SJSA1 (cell line): ENCODE measurements around the gene PGAP2. TPM values are rescaled to one million over a fixed set of nuclear protein-coding genes. Genes with fewer than 3 reads are reported as not detected.
A peak's percentile ranks its signal among the peaks of the same experiment; 100 is the strongest.
"Not testable (repeated sequence)": the region's sequence is repeated elsewhere in the genome, so short reads cannot be mapped to it uniquely, and the experiment has no call there.

Experiments used
- DNase-seq, 2 experiments: peaks; one replicate each; pipeline ENCODE4 v3.0.0-alpha.2; 2015 to 2020; ENCODE audit warnings: low spot score in 2 of 2, low read depth in 1 of 2
- H3K27ac ChIP-seq: fragments of 250-450 bp; sonication (Bioruptor Pico); 2 replicates; pipeline ENCODE4 v1.5.1; 2020; ENCODE audit warnings: mild to moderate bottlenecking, moderate library complexity
- H3K27me3 ChIP-seq: fragments of 250-450 bp; sonication (Bioruptor Pico); replicated peaks from 2 replicates; pipeline ENCODE4 v1.5.1; 2020; ENCODE audit warnings: mild to moderate bottlenecking, moderate library complexity
- H3K36me3 ChIP-seq: fragments of 250-450 bp; sonication (Bioruptor Pico); 2 replicates; pipeline ENCODE4 v1.5.1; 2020; ENCODE audit warnings: mild to moderate bottlenecking
- H3K4me1 ChIP-seq: fragments of 250-450 bp; sonication (Bioruptor Pico); replicated peaks from 2 replicates; pipeline ENCODE4 v1.6.1; 2021; ENCODE audit warnings: mild to moderate bottlenecking
- H3K4me3 ChIP-seq: fragments of 250-450 bp; sonication (Bioruptor Pico); 2 replicates; pipeline ENCODE4 v1.5.1; 2020; ENCODE audit warnings: mild to moderate bottlenecking
- H3K9me3 ChIP-seq: fragments of 250-450 bp; sonication (Bioruptor Pico); replicated peaks from 2 replicates; pipeline ENCODE4 v1.5.1; 2020; ENCODE audit warnings: mild to moderate bottlenecking
- total RNA-seq: library from RNA; depleted of rRNA; stranded (reverse); fragments of >200 nt; shearing (Covaris generic); gene quantifications from 2 replicates; pipeline ENCODE4 v1.2.3, GENCODE V29; 2014; rRNA removed

PGAP2 gene
- total RNA-seq, 1 experiment from 2014 or later, result 6.7 TPM

- not testable (repeated sequence) for H3K9me3 ChIP-seq, H3K27me3 ChIP-seq, H3K36me3 ChIP-seq, H3K4me3 ChIP-seq
- Histone ChIP-seq H3K27ac (peak overlapping the region; percentile 50), H3K4me1 (peaks cover 66% of the 10 kb centered on the region)
- peak in 1 of 2 experiments; percentile 33 for DNase-seq
Measured at GRCh38 chr11:3860898-3861393, 52.6 kb downstream of the PGAP2 start.

- H3K4me1 ChIP-seq, result peaks cover 66% of the 10 kb centered on the region
- DNase-seq, result no peak
Measured at GRCh38 chr11:3861683-3862082, 53.3 kb downstream of the PGAP2 start.

GRCh38 chr11:3865388-3866193, 57.2 kb downstream of the PGAP2 start:
- no peaks in the 10 kb centered on the region for H3K9me3 ChIP-seq
- peak overlapping the region; percentile 63 for H3K27ac ChIP-seq
- H3K27me3 ChIP-seq, result no peaks in the 10 kb centered on the region
- H3K36me3 ChIP-seq, result no peaks in the 10 kb centered on the region
- peak; percentile 84 to 96 for DNase-seq
- no peak overlapping the region for H3K4me3 ChIP-seq
- H3K4me1 ChIP-seq, result peaks cover 42% of the 10 kb centered on the region

More at GRCh38 chr11:3861683-3862082, 53.3 kb downstream of the PGAP2 start:
- Histone ChIP-seq H3K4me3 (no peak overlapping the region), H3K9me3 (no peaks in the 10 kb centered on the region), H3K27ac (no peak overlapping the region), H3K36me3 (0 out of 2 replicates have a peak, but pooled peaks cover 2% of the 10 kb centered on the region), H3K27me3 (no peaks in the 10 kb centered on the region)

- peaks cover 39% of the 10 kb centered on the region for H3K4me1 ChIP-seq
- peak overlapping the region; percentile 63 for H3K27ac ChIP-seq
- no peaks in the 10 kb centered on the region for H3K9me3 ChIP-seq
- no peaks in the 10 kb centered on the region for H3K27me3 ChIP-seq
- peak in 1 of 2 experiments; percentile 55 for DNase-seq
- no peak overlapping the region for H3K4me3 ChIP-seq
- H3K36me3 ChIP-seq, result no peaks in the 10 kb centered on the region
Measured at GRCh38 chr11:3866206-3866605, 57.8 kb downstream of the PGAP2 start.

GRCh38 chr11:3866836-3867208, 58.5 kb downstream of the PGAP2 start:
- DNase-seq, result no peak
- no peaks in the 10 kb centered on the region for H3K36me3 ChIP-seq
- H3K4me3 ChIP-seq, result no peak overlapping the region
- H3K9me3 ChIP-seq, result no peaks in the 10 kb centered on the region
- H3K27ac ChIP-seq, result peak overlapping the region; percentile 63
- H3K27me3 ChIP-seq, result no peaks in the 10 kb centered on the region
- H3K4me1 ChIP-seq, result peaks cover 36% of the 10 kb centered on the region

GRCh38 chr11:3867209-3868091, 59.1 kb downstream of the PGAP2 start:
- peaks cover 36% of the 10 kb centered on the region for H3K4me1 ChIP-seq
- no peaks in the 10 kb centered on the region for H3K36me3 ChIP-seq
- no peaks in the 10 kb centered on the region for H3K9me3 ChIP-seq
- H3K4me3 ChIP-seq, result no peak overlapping the region
- no peak overlapping the region for H3K27ac ChIP-seq
- no peaks in the 10 kb centered on the region for H3K27me3 ChIP-seq
- DNase-seq, result no peak

- Histone ChIP-seq H3K36me3 (no peaks in the 10 kb centered on the region), H3K4me1 (peaks cover 9% of the 10 kb centered on the region; the same call in 1 of the 2 replicates), H3K27ac (no peak overlapping the region), H3K27me3 (no peaks in the 10 kb centered on the region), H3K4me3 (no peak overlapping the region), H3K9me3 (no peaks in the 10 kb centered on the region)
- no peak for DNase-seq
Measured at GRCh38 chr11:3873712-3874349, 65.5 kb downstream of the PGAP2 start.

Other genes with a start within 250 kb of the PGAP2 start
- gene ART5, start 166.6 kb upstream of the PGAP2 start, total RNA-seq, result not detected in 2 replicates
- gene ART1, start 163.4 kb upstream of the PGAP2 start, total RNA-seq, result not detected in 2 replicates
- 0.28 and 0.71 TPM in 2 replicates for gene CHRNA10, start 137.2 kb upstream of the PGAP2 start, total RNA-seq
- gene NUP98, start 11.0 kb upstream of the PGAP2 start, total RNA-seq, result 161 and 186 TPM in 2 replicates
- gene RHOG, start 32.4 kb downstream of the PGAP2 start, total RNA-seq, result 22.1 and 39.9 TPM in 2 replicates
- 87.2 and 99.9 TPM in 2 replicates for gene STIM1, start 47.1 kb downstream of the PGAP2 start, total RNA-seq